NT2/D1 (cell line): Measurements from ENCODE around the gene POLR2C.

Source experiments
- DNase-seq: peaks from one replicate; pipeline ENCODE4 v3.0.0-alpha.2; 2011; ENCODE audit warnings: low read depth, low spot score
- H3K27me3 ChIP-seq: 2 replicates; pipeline ENCODE4 v1.6.0; 2011; ENCODE audit warnings: mild to moderate bottlenecking; ENCODE audit not compliant: insufficient read length, insufficient read depth
- H3K36me3 ChIP-seq: 2 replicates; pipeline ENCODE4 v1.6.1; 2011; ENCODE audit warnings: mild to moderate bottlenecking, low read length, mixed read lengths; ENCODE audit not compliant: insufficient read depth, insufficient read length
- H3K4me1 ChIP-seq: 2 replicates; pipeline ENCODE4 v1.5.1; 2011; ENCODE audit not compliant: insufficient read depth, insufficient read length
- H3K4me3 ChIP-seq: 2 replicates; pipeline ENCODE4 v1.5.1; 2011; ENCODE audit warnings: low read depth; ENCODE audit not compliant: insufficient read length
- H3K9ac ChIP-seq: 2 replicates; pipeline ENCODE4 v1.6.0; 2011; ENCODE audit warnings: low read depth; ENCODE audit not compliant: insufficient read length
- H3K9me3 ChIP-seq: 2 replicates; pipeline ENCODE4 v1.5.1; 2011; ENCODE audit warnings: mild to moderate bottlenecking, low read length; ENCODE audit not compliant: insufficient read depth
- SUZ12 ChIP-seq: IDR thresholded peaks from 2 replicates; pipeline ENCODE4 v1.6.1; 2011; ENCODE audit not compliant: insufficient read length, insufficient read depth; ENCODE audit errors: extremely low read depth
- YY1 ChIP-seq: IDR thresholded peaks from 2 replicates; pipeline ENCODE4 v1.6.1; 2011; ENCODE audit not compliant: insufficient read length, insufficient read depth
- ZNF274 ChIP-seq: IDR thresholded peaks from 2 replicates; pipeline ENCODE4 v1.6.1; 2011; ENCODE audit warnings: mild to moderate bottlenecking, low read depth, low read length

Gene POLR2C

DNA sequence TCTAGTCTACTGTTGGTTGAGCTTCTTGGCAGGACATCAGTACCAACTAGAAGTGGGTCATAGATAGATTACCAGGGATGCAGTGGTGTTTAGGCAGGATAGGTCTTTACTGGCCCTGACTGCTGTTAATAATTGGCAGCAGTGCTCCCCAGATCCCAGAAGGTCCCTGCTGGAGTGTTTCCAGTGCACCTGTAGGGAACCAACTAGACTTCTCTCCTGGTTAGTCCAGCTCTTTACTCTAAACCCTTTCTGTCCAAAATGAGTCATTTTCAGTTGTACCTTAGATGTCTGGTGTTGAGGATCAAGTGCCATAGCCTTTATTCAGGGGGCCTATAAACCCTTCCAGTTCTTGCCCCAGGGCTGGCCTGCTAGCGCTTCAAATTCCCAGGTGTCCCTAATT, 8.7 kb downstream of the POLR2C start:
- Histone ChIP-seq H3K27me3 (no peaks in the 10 kb centered on the region), H3K9me3 (no peaks in the 10 kb centered on the region), H3K36me3 (peaks cover 85% of the 10 kb centered on the region), H3K9ac (no peak overlapping the region), H3K4me3 (no peak overlapping the region), H3K4me1 (peaks cover 37% of the 10 kb centered on the region)
- TF ChIP-seq SUZ12 (no peak), ZNF274 (no peak), YY1 (no peak)
- no peak for DNase-seq

DNA sequence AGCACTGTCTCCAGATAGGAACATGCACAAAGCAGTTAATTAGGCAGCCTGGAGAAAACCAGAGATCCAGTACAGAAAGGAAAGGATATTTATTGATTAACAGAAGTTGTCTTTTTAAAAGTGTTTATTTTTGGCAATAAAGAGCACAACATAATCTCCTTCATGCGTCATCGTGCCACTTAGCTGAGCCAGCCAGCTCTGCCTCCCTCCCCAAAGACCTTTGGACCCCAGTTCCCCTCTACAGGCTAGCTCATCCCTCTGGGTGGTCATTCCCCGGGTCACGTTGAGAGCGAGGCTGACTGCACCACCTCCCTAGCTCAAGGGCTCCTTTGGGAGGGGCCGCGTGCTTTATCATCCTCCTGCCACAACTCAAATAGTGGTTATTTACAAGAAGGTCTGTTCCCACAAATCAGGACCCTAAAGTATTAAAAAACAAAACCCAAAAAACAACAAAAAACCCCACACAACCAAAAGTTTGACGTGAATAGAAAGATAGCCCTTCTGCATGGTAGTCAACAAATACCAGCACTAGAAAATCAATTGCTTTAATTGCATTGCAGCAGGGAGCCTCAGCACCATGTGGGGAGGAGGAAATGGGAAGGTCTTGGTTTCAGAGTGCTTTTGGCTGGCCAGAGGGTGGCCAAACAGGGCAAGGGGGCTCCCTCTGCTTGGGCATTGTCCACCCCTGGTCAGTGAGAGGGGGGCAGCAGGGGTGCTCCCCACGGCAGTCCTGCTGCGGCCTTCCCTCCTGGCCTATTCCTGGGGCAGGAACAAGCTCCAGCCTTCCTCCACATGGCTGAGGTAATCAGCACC, 9.6 kb downstream of the POLR2C start:
- H3K9ac ChIP-seq: peak overlapping the region; percentile 61
- no peak for DNase-seq
- no peak for TF ChIP-seq SUZ12
- no peak for TF ChIP-seq YY1
- no peak for TF ChIP-seq ZNF274
- no peak overlapping the region for H3K4me3 ChIP-seq
- peaks cover 39% of the 10 kb centered on the region for H3K4me1 ChIP-seq
- peaks cover 79% of the 10 kb centered on the region for H3K36me3 ChIP-seq
- H3K9me3 ChIP-seq: no peaks in the 10 kb centered on the region
- no peaks in the 10 kb centered on the region for H3K27me3 ChIP-seq

- peaks cover 75% of the 10 kb centered on the region for H3K36me3 ChIP-seq
- no peaks in the 10 kb centered on the region for H3K27me3 ChIP-seq
- no peak for TF ChIP-seq SUZ12
- no peak for TF ChIP-seq ZNF274
- TF ChIP-seq YY1: no peak
- H3K9ac ChIP-seq: peak overlapping the region; percentile 61
- no peak overlapping the region for H3K4me3 ChIP-seq
- DNase-seq: no peak
- peaks cover 45% of the 10 kb centered on the region for H3K4me1 ChIP-seq
- H3K9me3 ChIP-seq: no peaks in the 10 kb centered on the region
These were observed 10.2 kb downstream of the POLR2C start for GRCh38 chr16:57472665-57473060.

- Histone ChIP-seq H3K4me1 (peaks cover 51% of the 10 kb centered on the region), H3K9me3 (no peaks in the 10 kb centered on the region), H3K27me3 (no peaks in the 10 kb centered on the region), H3K4me3 (no peak overlapping the region), H3K36me3 (peaks cover 71% of the 10 kb centered on the region), H3K9ac (no peak overlapping the region)
- no peak for DNase-seq
- TF ChIP-seq YY1: no peak
These were observed 10.8 kb downstream of the POLR2C start for GRCh38 chr16:57473176-57473840.

- Histone ChIP-seq H3K4me3 (no peak overlapping the region), H3K9ac (no peak overlapping the region), H3K4me1 (peaks cover 52% of the 10 kb centered on the region), H3K36me3 (peaks cover 66% of the 10 kb centered on the region), H3K27me3 (no peaks in the 10 kb centered on the region), H3K9me3 (no peaks in the 10 kb centered on the region)
- DNase-seq: no peak
- TF ChIP-seq SUZ12 (no peak), YY1 (no peak), ZNF274 (no peak)
These were observed 11.4 kb downstream of the POLR2C start for GRCh38 chr16:57473906-57474305.

- Histone ChIP-seq H3K9me3 (no peaks in the 10 kb centered on the region), H3K4me1 (peaks cover 54% of the 10 kb centered on the region), H3K9ac (no peak overlapping the region), H3K4me3 (no peak overlapping the region), H3K36me3 (peaks cover 55% of the 10 kb centered on the region), H3K27me3 (no peaks in the 10 kb centered on the region)
- TF ChIP-seq SUZ12 (no peak), YY1 (no peak), ZNF274 (no peak)
- DNase-seq: no peak
These were observed 12.5 kb downstream of the POLR2C start for GRCh38 chr16:57474671-57475661.
